Measurements from ENCODE around the gene PLCD3. TPM values are rescaled to one million over a fixed set of nuclear protein-coding genes. Genes with fewer than 3 reads are reported as not detected.
A peak's percentile ranks its signal among the peaks of the same experiment; 100 is the strongest.

The PLCD3 gene
- total and polyA plus RNA-seq, 2 of the 13 experiments (the other 11 are each of a cell fraction or from before 2014, with no cell fraction given) = 11.3 to 39.1 TPM

- TF ChIP-seq, protein P1, sequence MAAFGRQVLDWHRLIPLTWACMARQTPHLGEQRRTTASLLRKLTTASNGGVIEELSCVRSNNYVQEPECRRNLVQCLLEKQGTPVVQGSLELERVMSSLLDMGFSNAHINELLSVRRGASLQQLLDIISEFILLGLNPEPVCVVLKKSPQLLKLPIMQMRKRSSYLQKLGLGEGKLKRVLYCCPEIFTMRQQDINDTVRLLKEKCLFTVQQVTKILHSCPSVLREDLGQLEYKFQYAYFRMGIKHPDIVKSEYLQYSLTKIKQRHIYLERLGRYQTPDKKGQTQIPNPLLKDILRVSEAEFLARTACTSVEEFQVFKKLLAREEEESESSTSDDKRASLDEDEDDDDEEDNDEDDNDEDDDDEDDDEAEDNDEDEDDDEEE (CRISPR knock-in tag; IDR thresholded peaks at IDR 0.05) = peak; percentile 100
- TF ChIP-seq ZFP82 (CRISPR knock-in tag; IDR thresholded peaks at IDR 0.05; ENCODE audit: borderline replicate concordance) (peak; percentile 96), ZNF674 (CRISPR knock-in tag; IDR thresholded peaks at IDR 0.05; ENCODE audit: low read depth) (peak; percentile 87), DNMT1 (CRISPR knock-in tag; IDR thresholded peaks at IDR 0.05) (peak; percentile 51; the same call in 1 of the 2 replicates), AHR (CRISPR knock-in tag; IDR thresholded peaks at IDR 0.05) (peak; percentile 94), ZNF446 (CRISPR knock-in tag; IDR thresholded peaks at IDR 0.05) (peak; percentile 97), NONO (IDR thresholded peaks at IDR 0.05) (no peak), NONO (CRISPR knock-in tag; conservative IDR thresholded peaks at IDR 0.05) (peak; percentile 86; the same call in 1 of the 2 replicates), HIC2 (CRISPR knock-in tag; IDR thresholded peaks at IDR 0.05; ENCODE audit: low read depth) (peak; percentile 76), HNF1A (IDR thresholded peaks at IDR 0.05; ENCODE audit: low read depth) (peak; percentile 37; the same call in 1 of the 2 replicates), HNF1A (CRISPR knock-in tag; IDR thresholded peaks at IDR 0.05; ENCODE audit: borderline replicate concordance) (peak; percentile 77), NCOA5 (CRISPR knock-in tag; IDR thresholded peaks at IDR 0.05) (no peak), MTF2 (CRISPR knock-in tag; IDR thresholded peaks at IDR 0.05; ENCODE audit: borderline replicate concordance) (0 out of 2 replicates have a peak, but pooled peaks have one; percentile 78), RFX1 (IDR thresholded peaks at IDR 0.05) (no peak), NFATC3 (CRISPR knock-in tag; IDR thresholded peaks at IDR 0.05) (peak; percentile 87), ZNF253 (CRISPR knock-in tag; IDR thresholded peaks at IDR 0.05; ENCODE audit: borderline replicate concordance) (peak; percentile 69; the same call in 1 of the 2 replicates), ZNF761 (CRISPR knock-in tag; conservative IDR thresholded peaks at IDR 0.05) (peak; percentile 73; the same call in 1 of the 2 replicates), GLI4 (CRISPR knock-in tag; IDR thresholded peaks at IDR 0.05; ENCODE audit: borderline replicate concordance) (peak; percentile 97), MIER3 (CRISPR knock-in tag; IDR thresholded peaks at IDR 0.05; ENCODE audit: borderline replicate concordance) (peak; percentile 81; the same call in 1 of the 2 replicates), SRF (IDR thresholded peaks at IDR 0.05; ENCODE audit: low read depth, low read length) (peak; percentile 74), MATR3 (CRISPR knock-in tag; IDR thresholded peaks at IDR 0.05) (no peak), ZNF816 (CRISPR knock-in tag; IDR thresholded peaks at IDR 0.05; ENCODE audit: borderline replicate concordance) (peak; percentile 92; the same call in 1 of the 2 replicates), SRY (CRISPR knock-in tag; IDR thresholded peaks at IDR 0.05) (peak; percentile 92; the same call in 1 of the 2 replicates)
Measured at GRCh38 chr17:45135192-45135977, 3.1 kb upstream of the PLCD3 start, which contains the start of gene ACBD4 (continued).
